ENCODE results near the gene CDH19. TPM values are rescaled to one million over a fixed set of nuclear protein-coding genes. Genes with fewer than 3 reads are reported as not detected.

Gene CDH19
- total RNA-seq, 2 donors from 2014 or later: 0.55 to 3.4 TPM

- WGBS: 93% methylated on average over 1 of the region's 1 CpG
- Histone ChIP-seq H3K27me3 (replicated peaks; ENCODE audit: insufficient read depth) (no peaks in the 10 kb centered on the region), H3K9me3 (no peaks in the 10 kb centered on the region), H3K36me3 (no peaks in the 10 kb centered on the region), H3K4me1 (replicated peaks) (no peaks in the 10 kb centered on the region), H3K4me3 (no peak overlapping the region), H3K27ac (no peak overlapping the region)
- no peak for DNase-seq (ENCODE audit: low spot score)
- TF ChIP-seq POLR2AphosphoS5 (IDR thresholded peaks at IDR 0.05): no peak
- TF ChIP-seq POLR2A (IDR thresholded peaks at IDR 0.05): no peak
- intact Hi-C loops (cut with DNase I): no loop called here
These were observed 50.1 kb downstream of the CDH19 start for GRCh38 chr18:66553824-66554223.

- H3K36me3 ChIP-seq: no peaks in the 10 kb centered on the region
- TF ChIP-seq CTCF (IDR thresholded peaks at IDR 0.05) (no peak), POLR2A (IDR thresholded peaks at IDR 0.05) (no peak), POLR2AphosphoS5 (IDR thresholded peaks at IDR 0.05) (no peak)
- H3K4me1 ChIP-seq (replicated peaks): no peaks in the 10 kb centered on the region
- no peaks in the 10 kb centered on the region for H3K27me3 ChIP-seq (replicated peaks; ENCODE audit: insufficient read depth)
- WGBS: 75% methylated on average over 3 of the region's 3 CpGs
- no peak for DNase-seq (ENCODE audit: low spot score)
- intact Hi-C loops (cut with DNase I): no loop called here
- H3K9me3 ChIP-seq: no peaks in the 10 kb centered on the region
- H3K4me3 ChIP-seq: no peak overlapping the region
- H3K27ac ChIP-seq: no peak overlapping the region
These were observed 53.5 kb downstream of the CDH19 start for GRCh38 chr18:66550366-66550765.

- no peaks in the 10 kb centered on the region for H3K36me3 ChIP-seq
- no peak for TF ChIP-seq POLR2A (IDR thresholded peaks at IDR 0.05)
- no peak for TF ChIP-seq POLR2AphosphoS5 (IDR thresholded peaks at IDR 0.05)
- H3K27ac ChIP-seq: no peak overlapping the region
- H3K9me3 ChIP-seq: no peaks in the 10 kb centered on the region
- no peak overlapping the region for H3K4me3 ChIP-seq
- intact Hi-C loops (cut with DNase I): no loop called here
- H3K4me1 ChIP-seq (replicated peaks): no peaks in the 10 kb centered on the region
- H3K27me3 ChIP-seq (replicated peaks; ENCODE audit: insufficient read depth): no peaks in the 10 kb centered on the region
- no peak for DNase-seq (ENCODE audit: low spot score)
- WGBS: 73% methylated on average over 3 of the region's 3 CpGs
These were observed 55.1 kb downstream of the CDH19 start for GRCh38 chr18:66548747-66549146.

GRCh38 chr18:66534110-66534509 is 69.8 kb downstream of the CDH19 start:
- Histone ChIP-seq H3K27ac (no peak overlapping the region), H3K36me3 (no peaks in the 10 kb centered on the region), H3K4me3 (no peak overlapping the region), H3K27me3 (replicated peaks; ENCODE audit: insufficient read depth) (no peaks in the 10 kb centered on the region), H3K9me3 (no peaks in the 10 kb centered on the region), H3K4me1 (replicated peaks) (no peaks in the 10 kb centered on the region)
- WGBS: 71% methylated on average over 4 of the region's 4 CpGs
- TF ChIP-seq CTCF (IDR thresholded peaks at IDR 0.05): no peak
- no peak for DNase-seq (ENCODE audit: low spot score)
- intact Hi-C loops (cut with DNase I): no loop called here

- Histone ChIP-seq H3K9me3 (no peaks in the 10 kb centered on the region), H3K4me1 (replicated peaks) (no peaks in the 10 kb centered on the region), H3K36me3 (no peaks in the 10 kb centered on the region), H3K27ac (no peak overlapping the region), H3K4me3 (no peak overlapping the region), H3K27me3 (replicated peaks; ENCODE audit: insufficient read depth) (no peaks in the 10 kb centered on the region)
- intact Hi-C loops (cut with DNase I): no loop called here
- 23% methylated on average over 1 of the region's 1 CpG for WGBS
- DNase-seq (ENCODE audit: low spot score): no peak
- no peak for TF ChIP-seq POLR2AphosphoS5 (IDR thresholded peaks at IDR 0.05)
- TF ChIP-seq CTCF (IDR thresholded peaks at IDR 0.05): no peak
- no peak for TF ChIP-seq POLR2A (IDR thresholded peaks at IDR 0.05)
These were observed 70.2 kb downstream of the CDH19 start for GRCh38 chr18:66533693-66534092.

- Histone ChIP-seq H3K4me3 (no peak overlapping the region), H3K27ac (no peak overlapping the region), H3K9me3 (no peaks in the 10 kb centered on the region), H3K27me3 (replicated peaks; ENCODE audit: insufficient read depth) (no peaks in the 10 kb centered on the region), H3K4me1 (replicated peaks) (no peaks in the 10 kb centered on the region), H3K36me3 (no peaks in the 10 kb centered on the region)
- no peak for DNase-seq (ENCODE audit: low spot score)
- intact Hi-C loops (cut with DNase I): no loop called here
- no peak for TF ChIP-seq POLR2A (IDR thresholded peaks at IDR 0.05)
- no peak for TF ChIP-seq POLR2AphosphoS5 (IDR thresholded peaks at IDR 0.05)
- no peak for TF ChIP-seq CTCF (IDR thresholded peaks at IDR 0.05)
- WGBS: 58% methylated on average over 18 of the region's 18 CpGs
These were observed 80.5 kb downstream of the CDH19 start for GRCh38 chr18:66523219-66523991.
